ENCODE data around the gene HDAC9.

Gene HDAC9

DNA sequence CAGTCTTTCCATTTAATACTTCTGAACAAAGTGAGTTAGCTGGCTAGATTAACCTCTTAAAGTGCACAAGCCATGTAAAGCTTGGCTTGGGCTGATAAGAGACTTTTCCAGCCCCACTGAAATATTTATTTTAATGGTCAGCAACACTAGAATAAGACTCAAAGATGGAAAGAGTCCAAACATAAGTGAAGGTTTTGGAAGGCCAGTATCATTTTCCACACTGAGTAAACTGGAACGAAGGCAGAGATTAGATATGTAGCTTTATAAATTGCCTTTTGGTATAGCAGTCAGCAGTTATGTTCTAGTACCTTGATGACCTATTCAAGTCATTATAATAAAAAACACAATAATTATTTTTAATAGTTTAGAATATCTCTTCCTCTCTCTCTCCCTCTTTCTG, 102.2 kb downstream of the HDAC9 start:
- no peak for DNase-seq (ENCODE audit: low spot score)

DNA sequence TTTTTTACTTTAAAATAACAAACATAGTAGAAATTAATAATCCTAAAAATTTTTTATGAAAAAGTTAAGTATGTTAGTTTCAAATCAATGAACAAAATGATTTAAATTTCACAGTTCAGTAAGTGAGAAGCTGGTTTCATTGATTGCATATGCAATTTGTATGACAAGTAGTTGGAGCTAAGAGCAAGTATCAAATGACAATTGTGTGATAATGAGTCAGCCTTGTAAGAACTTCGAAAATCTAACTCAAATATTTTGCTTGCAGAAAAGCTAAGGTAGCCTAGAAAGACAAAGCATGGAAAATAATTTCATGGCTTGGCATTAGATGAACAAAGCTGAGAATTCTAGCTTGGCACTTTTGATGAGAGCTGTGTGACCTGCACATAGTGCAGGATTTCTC, 111.5 kb downstream of the HDAC9 start:
- DNase-seq (ENCODE audit: low spot score): peak; percentile 4

DNA sequence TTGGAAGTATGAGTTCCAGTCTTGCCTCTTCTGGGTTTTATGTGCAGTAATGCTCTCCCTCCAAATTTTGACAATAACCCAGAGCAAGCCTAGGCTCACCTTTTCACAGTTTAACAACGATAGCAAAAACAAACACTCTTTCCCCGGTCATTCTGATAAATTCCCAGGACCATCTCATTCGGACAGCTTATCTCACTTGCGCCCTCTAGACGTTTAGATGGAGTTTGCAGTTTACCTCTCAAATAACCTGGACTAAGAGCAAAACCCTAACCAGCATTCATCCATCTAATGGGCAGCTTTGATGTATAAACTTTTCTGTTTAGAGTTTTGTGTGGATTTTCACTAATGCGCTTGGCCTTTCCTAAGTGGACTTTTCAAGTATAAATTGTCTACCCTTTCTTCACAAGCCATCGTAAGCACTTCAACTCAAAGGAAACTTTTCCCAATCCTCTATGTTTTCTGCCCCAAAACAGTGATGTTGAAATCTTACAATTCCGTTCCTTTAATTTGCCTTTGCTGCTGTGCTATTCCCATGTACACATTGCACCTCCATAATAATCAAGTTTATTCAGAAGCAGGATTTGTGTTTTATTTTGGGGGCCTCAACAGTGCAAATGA, 114.9 kb downstream of the HDAC9 start:
- peak; percentile 50 for DNase-seq (ENCODE audit: low spot score)

GRCh38 chr7:18614841-18615240, 119.3 kb downstream of the HDAC9 start:
- no peak for DNase-seq (ENCODE audit: low spot score)

DNA sequence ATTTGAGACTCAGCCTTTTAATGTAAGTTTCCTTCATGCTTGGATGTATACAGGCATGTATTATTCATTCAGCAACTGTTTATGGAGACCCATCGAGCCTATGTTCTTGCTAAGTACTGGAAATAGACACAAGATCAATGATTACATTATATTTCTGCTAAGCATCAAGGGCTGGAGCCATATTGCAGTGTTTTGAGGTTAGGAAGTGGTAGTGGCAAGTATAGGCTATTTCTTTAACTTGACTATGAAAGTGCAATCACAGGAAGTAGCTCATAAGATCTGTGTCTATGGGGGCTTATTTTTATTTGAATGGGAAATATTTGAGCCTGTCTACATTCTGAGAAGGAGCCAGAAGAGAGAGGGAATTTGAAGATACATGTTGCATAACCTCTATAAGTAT, 123.8 kb downstream of the HDAC9 start:
- no peak for DNase-seq (ENCODE audit: low spot score)

GRCh38 chr7:18623389-18623788, 127.8 kb downstream of the HDAC9 start:
- peak; percentile 84 for DNase-seq (ENCODE audit: low spot score)

GRCh38 chr7:18624459-18624858, 128.9 kb downstream of the HDAC9 start:
- DNase-seq (ENCODE audit: low spot score): no peak

- no peak for DNase-seq (ENCODE audit: low spot score)
Measured at GRCh38 chr7:18626086-18626485, 130.5 kb downstream of the HDAC9 start.

DNA sequence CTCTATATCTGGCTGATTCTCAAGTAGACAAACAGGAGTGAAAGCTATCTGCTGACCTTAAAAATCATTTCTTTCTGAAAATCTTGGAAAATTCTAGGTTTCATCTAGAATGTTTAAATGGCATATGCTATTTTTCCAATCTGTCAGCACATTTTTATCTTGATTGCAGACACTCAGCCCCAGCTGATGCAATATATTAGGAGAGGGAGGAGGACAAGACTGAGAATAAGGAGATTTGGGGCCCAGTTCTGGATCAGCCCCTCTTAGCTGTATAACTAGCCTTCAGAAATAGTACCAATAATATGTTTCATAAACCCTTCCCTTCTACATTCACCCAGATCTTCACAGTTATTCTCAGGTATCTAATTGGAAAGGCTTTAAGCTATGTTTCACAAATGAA, 131.2 kb downstream of the HDAC9 start:
- DNase-seq (ENCODE audit: low spot score): no peak

DNA sequence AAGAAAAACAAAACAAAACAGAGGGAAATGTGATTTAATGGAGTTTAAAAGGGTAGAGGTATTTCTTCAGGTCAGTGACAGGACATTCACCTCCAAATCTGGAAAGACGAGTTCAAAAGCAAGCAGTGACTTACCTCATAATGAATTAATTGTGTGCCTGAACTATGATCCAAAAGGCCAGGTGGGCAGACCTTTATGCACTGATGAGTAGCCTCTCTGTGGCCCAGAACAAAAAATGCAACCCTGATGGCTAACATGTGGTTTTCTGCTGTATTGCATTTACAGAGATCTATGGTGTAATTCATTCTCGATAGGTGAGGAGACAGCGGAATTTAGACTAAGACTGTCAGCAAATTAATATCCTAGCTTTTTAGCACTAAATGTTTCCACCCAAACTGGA, 142.0 kb downstream of the HDAC9 start:
- peak; percentile 6 for DNase-seq (ENCODE audit: low spot score)

GRCh38 chr7:18638594-18639452, 143.3 kb downstream of the HDAC9 start:
- DNase-seq (ENCODE audit: low spot score): peak; percentile 39

DNA sequence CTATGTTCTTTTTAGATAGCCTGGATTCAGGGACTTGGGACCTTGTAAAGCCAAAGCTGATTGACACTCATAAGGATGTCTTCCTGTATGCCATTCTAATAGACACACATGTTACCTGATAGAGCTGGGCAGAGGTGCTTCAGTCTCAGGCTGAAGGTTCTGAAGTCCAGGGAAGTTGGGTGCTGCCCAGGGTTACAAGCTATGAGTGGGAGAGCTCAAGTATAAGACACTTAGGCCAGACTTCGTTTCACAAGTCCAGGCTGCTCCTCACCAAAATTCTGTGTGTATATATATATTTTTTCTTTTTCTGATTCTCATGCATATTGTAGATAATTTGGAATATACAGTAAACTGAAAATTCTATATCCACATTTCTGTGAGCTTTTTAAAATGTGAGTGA, 144.2 kb downstream of the HDAC9 start:
- DNase-seq (ENCODE audit: low spot score): no peak

- DNase-seq (ENCODE audit: low spot score): no peak
Measured at GRCh38 chr7:18644981-18645380, 149.4 kb downstream of the HDAC9 start.

- no peak for DNase-seq (ENCODE audit: low spot score)
Measured at GRCh38 chr7:18647582-18647981, 152.0 kb downstream of the HDAC9 start.

GRCh38 chr7:18648849-18649758, 153.6 kb downstream of the HDAC9 start:
- no peak for DNase-seq (ENCODE audit: low spot score)

DNA sequence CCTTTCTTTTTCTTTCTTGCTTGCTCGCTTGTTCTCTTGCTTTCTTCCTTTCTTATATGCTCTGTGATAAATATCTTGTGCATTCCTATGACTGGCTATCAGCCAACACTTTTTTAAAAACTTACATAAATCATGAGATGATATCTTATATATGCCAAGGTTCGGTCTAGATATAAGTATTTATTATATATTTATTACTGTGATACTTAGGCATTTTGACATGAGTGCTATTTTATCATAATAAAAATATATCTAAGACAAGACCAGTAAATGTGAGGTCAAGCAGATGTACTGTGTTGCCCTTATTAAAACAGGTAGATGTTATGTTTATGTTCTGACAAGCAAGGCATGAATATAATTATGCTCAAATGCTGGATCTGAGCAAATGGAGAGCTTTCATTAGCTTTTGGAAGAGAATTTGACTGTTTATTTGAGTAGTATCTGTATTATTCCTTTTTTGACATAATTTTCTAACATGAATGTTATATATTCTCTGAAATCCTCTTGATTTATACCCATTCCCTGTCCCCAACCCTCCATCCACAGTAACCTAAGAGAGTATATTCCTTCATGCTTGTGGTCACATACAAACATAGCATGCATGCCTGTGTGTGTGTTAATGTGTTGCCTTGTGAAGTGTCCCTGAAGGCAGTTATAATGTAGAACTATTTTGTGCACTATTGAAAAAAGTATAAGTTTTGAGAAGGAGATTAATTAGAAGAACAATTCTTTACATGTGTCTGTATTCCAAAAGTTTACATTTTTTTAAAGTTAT, 158.0 kb downstream of the HDAC9 start:
- DNase-seq (ENCODE audit: low spot score): no peak

DNA sequence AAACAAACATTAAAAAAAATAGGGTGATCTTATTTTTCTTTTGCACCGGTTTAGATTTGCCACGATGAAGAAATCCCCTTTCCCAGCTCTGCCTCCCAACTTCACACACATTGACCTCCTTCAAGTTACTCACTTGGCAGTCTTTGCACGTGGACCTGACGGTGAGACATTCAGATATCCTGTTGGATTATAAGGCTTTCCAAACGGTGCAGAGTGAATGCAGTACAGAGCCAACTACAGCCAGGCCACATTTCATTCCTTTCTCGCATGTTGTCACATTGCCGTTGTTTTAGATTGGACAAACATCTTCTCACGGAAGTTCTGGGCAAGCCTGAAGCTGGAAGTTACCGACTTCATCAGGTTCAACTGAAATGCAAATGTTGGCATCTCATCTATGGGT, 159.2 kb downstream of the HDAC9 start:
- DNase-seq (ENCODE audit: low spot score): no peak

GRCh38 chr7:18655506-18655905, 160.0 kb downstream of the HDAC9 start:
- DNase-seq (ENCODE audit: low spot score): no peak

DNA sequence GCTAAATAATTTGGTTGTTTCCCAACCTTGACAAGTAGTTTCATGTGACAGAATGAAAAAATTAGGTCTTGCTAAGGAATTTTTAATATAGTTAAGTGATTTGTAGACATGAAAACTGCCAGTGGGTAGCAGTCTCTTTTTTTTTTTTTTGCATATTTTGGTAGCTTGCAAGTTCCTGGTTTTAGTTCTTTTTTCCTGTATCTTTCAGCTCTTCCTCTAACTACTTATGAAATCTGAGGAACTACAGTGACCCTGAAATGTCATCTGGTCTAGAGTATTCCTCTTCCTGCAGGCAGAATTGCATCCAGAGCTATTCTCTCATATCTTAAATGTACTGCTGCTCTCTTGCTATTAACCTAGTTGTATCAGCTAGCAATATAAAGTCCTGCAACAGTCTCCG, 160.4 kb downstream of the HDAC9 start:
- no peak for DNase-seq (ENCODE audit: low spot score)

GRCh38 chr7:18656362-18656761, 160.8 kb downstream of the HDAC9 start:
- no peak for DNase-seq (ENCODE audit: low spot score)

GRCh38 chr7:18659746-18660145, 164.2 kb downstream of the HDAC9 start:
- no peak for DNase-seq (ENCODE audit: low spot score)

GRCh38 chr7:18663321-18663720, 167.8 kb downstream of the HDAC9 start:
- DNase-seq (ENCODE audit: low spot score): no peak

Measured in kidney tubule cell (primary cell).